SK-N-SH (cell line): Measurements from ENCODE around the gene HSD17B11. TPM values are rescaled to one million over a fixed set of nuclear protein-coding genes. Genes with fewer than 3 reads are reported as not detected.

Experiments used
- CTCF ChIA-PET: fragments of 300-600, 350-600 bp; formaldehyde crosslinking; extraction: SDS; loops from one replicate; lab custom pipeline; 2021; lab: Yijun Ruan, JAX
- POLR2A ChIA-PET: fragments of 350-600 bp; sonication (Branson Sonifier 250); formaldehyde crosslinking; extraction: SDS; loops from one replicate; lab custom pipeline; 2020; ENCODE audit warnings: antibody characterized with exemption, inconsistent platforms; lab: Yijun Ruan, JAX
- DNase-seq: peaks from one replicate; pipeline ENCODE4 v3.0.0; 2012
- H2AFZ ChIP-seq: fragments of 200-600 bp; sonication (generic); 2 replicates; pipeline ENCODE4 v1.8.1; 2016; ENCODE audit warnings: antibody characterized with exemption, mild to moderate bottlenecking, low read depth
- H3F3A ChIP-seq: fragments of 200-600 bp; sonication (generic); replicated peaks from 2 replicates; pipeline ENCODE3; 2016; ENCODE audit warnings: antibody characterized with exemption, mild to moderate bottlenecking; ENCODE audit not compliant: insufficient read depth
- H3K27ac ChIP-seq, 2 experiments: fragments of 200-500 bp in 1 of 2; fragments of 200-600 bp in 1 of 2; sonication (Bioruptor generic) in 1 of 2; sonication (generic), shearing (Covaris generic) in 1 of 2; 2 replicates each; pipeline versions ENCODE4 v1.5.1 to v1.6.1; 2014 to 2016; ENCODE audit warnings: low read depth in 2 of 2, inconsistent platforms in 1 of 2, low read length in 1 of 2, mild to moderate bottlenecking in 1 of 2, mixed read lengths in 1 of 2
- H3K27me3 ChIP-seq: fragments of 200-600 bp; sonication (generic), shearing (Covaris generic); 2 replicates; pipeline ENCODE4 v1.6.1; 2016; ENCODE audit warnings: mixed run types; ENCODE audit not compliant: insufficient read depth
- H3K36me3 ChIP-seq, 2 experiments: fragments of 200-500 bp in 1 of 2; fragments of 200-600 bp in 1 of 2; sonication (Bioruptor generic) in 1 of 2; sonication (generic) in 1 of 2; replicated peaks in 1 of 2; 2 replicates each; pipeline versions ENCODE3 to v1.5.1; 2014 to 2016; ENCODE audit warnings: low read length in 1 of 2, mild to moderate bottlenecking in 1 of 2; ENCODE audit not compliant: insufficient read depth in 2 of 2, control insufficient read depth in 1 of 2
- H3K4me1 ChIP-seq, 2 experiments: fragments of 200-500 bp in 1 of 2; fragments of 200-600 bp in 1 of 2; sonication (Bioruptor generic) in 1 of 2; sonication (generic), shearing (Covaris generic) in 1 of 2; 2 replicates each; pipeline versions ENCODE4 v1.5.1 to v1.6.1; 2014 to 2016; ENCODE audit warnings: low read depth in 1 of 2, low read length in 1 of 2, mixed run types in 1 of 2; ENCODE audit not compliant: insufficient read depth in 2 of 2, control insufficient read depth in 1 of 2
- H3K4me2 ChIP-seq: fragments of 200-600 bp; sonication (generic), shearing (Covaris generic); 2 replicates; pipeline ENCODE4 v1.6.1; 2017; ENCODE audit warnings: mixed run types
- H3K4me3 ChIP-seq, 2 experiments: fragments of 200-500 bp in 1 of 2; fragments of 200-600 bp in 1 of 2; sonication (Bioruptor generic) in 1 of 2; sonication (generic), shearing (Covaris generic) in 1 of 2; 2 replicates each; pipeline versions ENCODE4 v1.5.1 to v1.8.1; 2014 to 2016; ENCODE audit warnings: low read depth in 2 of 2, inconsistent platforms in 1 of 2, low read length in 1 of 2, mild to moderate bottlenecking in 1 of 2, mixed read lengths in 1 of 2, moderate library complexity in 1 of 2
- H3K79me2 ChIP-seq: fragments of 200-600 bp; sonication (generic); 2 replicates; pipeline ENCODE4 v1.8.1; 2017; ENCODE audit warnings: mild to moderate bottlenecking; ENCODE audit not compliant: insufficient read depth
- H3K9ac ChIP-seq: fragments of 200-600 bp; sonication (generic); 2 replicates; pipeline ENCODE4 v1.6.1; 2017; ENCODE audit warnings: mixed run types
- H3K9me2 ChIP-seq: fragments of 200-600 bp; sonication (generic); 2 replicates; pipeline ENCODE4 v1.6.1; 2017; ENCODE audit warnings: mixed run types
- H3K9me3 ChIP-seq: fragments of 200-600 bp; sonication (generic); 2 replicates; pipeline ENCODE4 v1.6.1; 2017; ENCODE audit warnings: mixed run types, mild to moderate bottlenecking, moderate library complexity
- H4K20me1 ChIP-seq: fragments of 200-600 bp; sonication (generic); 2 replicates; pipeline ENCODE4 v1.6.1; 2017; ENCODE audit warnings: mild to moderate bottlenecking, mixed run types; ENCODE audit not compliant: insufficient read depth
- CHD2 ChIP-seq: fragments of 150-350 bp; IDR thresholded peaks from 2 replicates; pipeline ENCODE4 v1.6.1; 2018; ENCODE audit warnings: low read length; ENCODE audit not compliant: partially characterized antibody
- CTCF ChIP-seq: fragments of 200-600 bp; sonication (generic); IDR thresholded peaks from 2 replicates; pipeline ENCODE4 v1.6.1; 2017; ENCODE audit warnings: antibody characterized with exemption, mild to moderate bottlenecking, moderate library complexity
- ELF1 ChIP-seq: IDR thresholded peaks from 2 replicates; pipeline ENCODE4 v1.4.0; 2012
- EZH2phosphoT487 ChIP-seq: fragments of 200-600 bp; sonication (generic); IDR thresholded peaks from 2 replicates; pipeline ENCODE4 v1.6.1; 2017; ENCODE audit warnings: low read depth, mixed run types, mild to moderate bottlenecking, antibody characterized with exemption, moderate library complexity, borderline replicate concordance
- GABPA ChIP-seq: IDR thresholded peaks from 2 replicates; pipeline ENCODE4 v1.4.0; 2012; ENCODE audit warnings: low read depth, mild to moderate bottlenecking
- MEF2A ChIP-seq: IDR thresholded peaks from 2 replicates; pipeline ENCODE4 v1.4.0; 2012; ENCODE audit warnings: low read depth, borderline replicate concordance
- NFIC ChIP-seq: IDR thresholded peaks from 2 replicates; pipeline ENCODE4 v1.4.0; 2012; ENCODE audit warnings: borderline replicate concordance
- PBX3 ChIP-seq: IDR thresholded peaks from 2 replicates; pipeline ENCODE4; 2012
- POLR2AphosphoS5 ChIP-seq: IDR thresholded peaks from 2 replicates; pipeline ENCODE4 v1.6.1; 2012; ENCODE audit warnings: low read depth, low read length
- RAD21 ChIP-seq: IDR thresholded peaks from 2 replicates; pipeline ENCODE4 v1.6.1; 2012; ENCODE audit warnings: mild to moderate bottlenecking, low read length
- RCOR1 ChIP-seq: fragments of 150-350 bp; IDR thresholded peaks from 2 replicates; pipeline ENCODE4 v1.6.1; 2017; ENCODE audit warnings: antibody characterized with exemption, low read length
- RXRA ChIP-seq: IDR thresholded peaks from 2 replicates; pipeline ENCODE4 v1.4.0; 2012; ENCODE audit warnings: low read depth, mild to moderate bottlenecking, borderline replicate concordance
- SIN3A ChIP-seq: IDR thresholded peaks from 2 replicates; pipeline ENCODE4 v1.6.1; 2012; ENCODE audit warnings: low read depth, mild to moderate bottlenecking, low read length, moderate library complexity, borderline replicate concordance
- TCF12 ChIP-seq: IDR thresholded peaks from 2 replicates; pipeline ENCODE4 v1.4.0; 2012
- TEAD4 ChIP-seq: IDR thresholded peaks from 2 replicates; pipeline ENCODE4 v1.4.0; 2012; ENCODE audit warnings: mild to moderate bottlenecking, borderline replicate concordance; ENCODE audit not compliant: insufficient read depth
- USF1 ChIP-seq: IDR thresholded peaks from 2 replicates; pipeline ENCODE4 v1.4.0; 2012; ENCODE audit warnings: low read depth, borderline replicate concordance
- USF2 ChIP-seq: fragments of 150-350 bp; IDR thresholded peaks from 2 replicates; pipeline ENCODE4 v1.6.1; 2017; ENCODE audit warnings: antibody characterized with exemption, low read length, low read depth, borderline replicate concordance
- YY1 ChIP-seq: IDR thresholded peaks from 2 replicates; pipeline ENCODE4 v1.4.0; 2012; ENCODE audit warnings: low read depth, mild to moderate bottlenecking
- WGBS: methylation state at CpG from one replicate; pipeline ENCODE4 v1.1.6; 2017; ENCODE audit warnings: low lambda C conversion rate; 5-methylcytosine and 5-hydroxymethylcytosine counted together
- polyA plus RNA-seq, 3 experiments: library from polyadenylated mRNA; depleted of rRNA; stranded (reverse); fragments of >200 nt; gene quantifications; 2 replicates each; pipeline ENCODE4 v1.2.3, GENCODE V29; 2012
- TF ChIP-seq, protein P1 (sequence below): IDR thresholded peaks from 2 replicates; pipeline ENCODE4 v1.6.1; 2012; ENCODE audit warnings: mild to moderate bottlenecking, low read depth, low read length, moderate library complexity

Gene HSD17B11
- polyA plus RNA-seq, 1 of the 3 experiments (the other 2 are of a cell fraction), result 13.2 TPM

GRCh38 chr4:87428979-87429378, 38.0 kb upstream of the HSD17B11 start:
- no peak overlapping the region for H2AFZ ChIP-seq
- no peaks in the 10 kb centered on the region for H3K9me3 ChIP-seq
- POLR2A ChIA-PET, result no interaction called here
- peaks cover 5% of the 10 kb centered on the region for H3F3A ChIP-seq
- no peak for TF ChIP-seq USF2
- TF ChIP-seq EZH2phosphoT487, result no peak
- TF ChIP-seq SIN3A, result no peak
- no peak for TF ChIP-seq RCOR1
- TF ChIP-seq CTCF, result no peak
- no peak for TF ChIP-seq TEAD4
- no peak for TF ChIP-seq RXRA
- TF ChIP-seq CHD2, result no peak
- no peak for TF ChIP-seq PBX3
- no peak for TF ChIP-seq TCF12
- TF ChIP-seq POLR2AphosphoS5, result no peak
- no peak for TF ChIP-seq MEF2A
- no peak for TF ChIP-seq NFIC
- TF ChIP-seq ELF1, result no peak
- TF ChIP-seq, all 33 proteins: peak for 0
- H3K36me3 ChIP-seq, result no peaks in the 10 kb centered on the region
- no peaks in the 10 kb centered on the region for H3K27me3 ChIP-seq
- no peak for DNase-seq
- 98% methylated on average over 6 of the region's 6 CpGs for WGBS
- no peak overlapping the region for H3K4me3 ChIP-seq
- peaks cover 1 to 6% of the 10 kb centered on the region in 2 experiments; a peak in 1 of 4 replicates for H3K4me1 ChIP-seq
- CTCF ChIA-PET, result interaction anchor here (0.6 kb wide), 1 partner anchor 36 kb away, joined by 3 read pairs; no protein-coding TSS in a partner anchor
- no peaks in the 10 kb centered on the region; the same call in 1 of the 2 replicates for H4K20me1 ChIP-seq
- H3K9me2 ChIP-seq, result no peaks in the 10 kb centered on the region
- H3K27ac ChIP-seq, result no peak overlapping the region
- H3K4me2 ChIP-seq, result no peak overlapping the region
- H3K9ac ChIP-seq, result no peak overlapping the region
- peaks cover 93% of the 10 kb centered on the region for H3K79me2 ChIP-seq

DNA sequence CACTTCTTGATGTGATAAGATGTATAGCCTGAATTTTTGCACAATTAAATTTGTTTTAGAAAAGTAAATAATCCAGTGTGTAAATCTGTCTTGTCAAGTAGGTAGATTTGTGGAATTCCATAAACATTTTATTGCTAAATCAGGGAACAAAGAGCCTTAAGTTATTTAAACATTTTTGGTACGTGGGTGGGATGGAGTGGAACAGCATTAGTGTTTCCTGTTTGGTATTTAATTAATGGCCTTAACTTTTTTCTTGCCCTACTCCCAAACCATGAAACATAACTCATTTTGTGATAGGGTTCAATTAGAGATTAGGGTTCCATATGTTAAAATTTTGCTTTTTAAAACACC, 36.5 kb upstream of the HSD17B11 start:
- WGBS, result 87% methylated on average over 1 of the region's 1 CpG

More for the DNA sequence above, 36.5 kb upstream of the HSD17B11 start:
- H3K9ac ChIP-seq, result no peak overlapping the region
- no peaks in the 10 kb centered on the region; the same call in 1 of the 2 replicates for H4K20me1 ChIP-seq
- peaks cover 91% of the 10 kb centered on the region for H3K79me2 ChIP-seq
- ChIA-PET CTCF (no interaction called here), POLR2A (no interaction called here)
- H2AFZ ChIP-seq, result no peak overlapping the region
- no peaks in the 10 kb centered on the region for H3K9me2 ChIP-seq
- no peaks in the 10 kb centered on the region for H3K9me3 ChIP-seq
- H3K4me3 ChIP-seq, result no peak overlapping the region
- no peaks in the 10 kb centered on the region for H3K27me3 ChIP-seq
- no peak overlapping the region for H3K27ac ChIP-seq
- DNase-seq, result no peak
- no peak for TF ChIP-seq YY1
- no peak for TF ChIP-seq POLR2AphosphoS5
- TF ChIP-seq RAD21, result no peak
- TF ChIP-seq TCF12, result no peak
- TF ChIP-seq MEF2A, result no peak
- TF ChIP-seq ELF1, result no peak
- TF ChIP-seq GABPA, result no peak
- no peak for TF ChIP-seq USF1
- no peak for TF ChIP-seq TEAD4
- TF ChIP-seq, protein P1, sequence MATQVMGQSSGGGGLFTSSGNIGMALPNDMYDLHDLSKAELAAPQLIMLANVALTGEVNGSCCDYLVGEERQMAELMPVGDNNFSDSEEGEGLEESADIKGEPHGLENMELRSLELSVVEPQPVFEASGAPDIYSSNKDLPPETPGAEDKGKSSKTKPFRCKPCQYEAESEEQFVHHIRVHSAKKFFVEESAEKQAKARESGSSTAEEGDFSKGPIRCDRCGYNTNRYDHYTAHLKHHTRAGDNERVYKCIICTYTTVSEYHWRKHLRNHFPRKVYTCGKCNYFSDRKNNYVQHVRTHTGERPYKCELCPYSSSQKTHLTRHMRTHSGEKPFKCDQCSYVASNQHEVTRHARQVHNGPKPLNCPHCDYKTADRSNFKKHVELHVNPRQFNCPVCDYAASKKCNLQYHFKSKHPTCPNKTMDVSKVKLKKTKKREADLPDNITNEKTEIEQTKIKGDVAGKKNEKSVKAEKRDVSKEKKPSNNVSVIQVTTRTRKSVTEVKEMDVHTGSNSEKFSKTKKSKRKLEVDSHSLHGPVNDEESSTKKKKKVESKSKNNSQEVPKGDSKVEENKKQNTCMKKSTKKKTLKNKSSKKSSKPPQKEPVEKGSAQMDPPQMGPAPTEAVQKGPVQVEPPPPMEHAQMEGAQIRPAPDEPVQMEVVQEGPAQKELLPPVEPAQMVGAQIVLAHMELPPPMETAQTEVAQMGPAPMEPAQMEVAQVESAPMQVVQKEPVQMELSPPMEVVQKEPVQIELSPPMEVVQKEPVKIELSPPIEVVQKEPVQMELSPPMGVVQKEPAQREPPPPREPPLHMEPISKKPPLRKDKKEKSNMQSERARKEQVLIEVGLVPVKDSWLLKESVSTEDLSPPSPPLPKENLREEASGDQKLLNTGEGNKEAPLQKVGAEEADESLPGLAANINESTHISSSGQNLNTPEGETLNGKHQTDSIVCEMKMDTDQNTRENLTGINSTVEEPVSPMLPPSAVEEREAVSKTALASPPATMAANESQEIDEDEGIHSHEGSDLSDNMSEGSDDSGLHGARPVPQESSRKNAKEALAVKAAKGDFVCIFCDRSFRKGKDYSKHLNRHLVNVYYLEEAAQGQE, result no peak
- peaks cover 5% of the 10 kb centered on the region for H3F3A ChIP-seq
- no peaks in the 10 kb centered on the region for H3K36me3 ChIP-seq
- H3K4me2 ChIP-seq, result no peak overlapping the region
- peaks cover 3 to 6% of the 10 kb centered on the region in 2 experiments; a peak in 1 of 4 replicates for H3K4me1 ChIP-seq
